HG03097 (cell line): Measurements from ENCODE around the gene ZBTB7C.

Experiments used
- ATAC-seq: cut with Tn5 transposase; IDR thresholded peaks from one replicate; pipeline ENCODE4 v1.9.1; 2021; ENCODE audit not compliant: unreplicated experiment, low FRiP score

ZBTB7C gene

GRCh38 chr18:48154828-48155227 is 254.4 kb downstream of the ZBTB7C start:
- no peak for ATAC-seq

GRCh38 chr18:48153613-48154481 is 255.3 kb downstream of the ZBTB7C start:
- no peak for ATAC-seq

DNA sequence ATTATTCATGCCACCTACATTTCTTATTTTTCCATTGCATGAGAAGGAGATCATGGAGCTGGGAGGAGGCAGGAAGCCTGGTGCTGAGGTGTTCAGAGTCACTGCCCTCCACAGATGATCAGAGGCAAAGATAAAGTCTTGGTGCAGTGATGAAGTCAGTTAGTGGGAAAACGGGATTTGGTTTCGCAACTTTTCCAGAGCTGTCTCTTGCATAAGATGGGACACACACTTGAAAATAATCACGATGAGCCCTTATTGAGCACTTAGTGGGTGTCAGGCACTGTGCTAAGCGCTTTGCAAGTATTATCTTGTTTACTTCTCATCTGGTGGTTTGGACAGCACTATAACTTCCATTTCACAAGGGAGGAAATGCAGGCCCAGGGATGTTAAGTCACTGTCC is 256.6 kb downstream of the ZBTB7C start:
- no peak for ATAC-seq

DNA sequence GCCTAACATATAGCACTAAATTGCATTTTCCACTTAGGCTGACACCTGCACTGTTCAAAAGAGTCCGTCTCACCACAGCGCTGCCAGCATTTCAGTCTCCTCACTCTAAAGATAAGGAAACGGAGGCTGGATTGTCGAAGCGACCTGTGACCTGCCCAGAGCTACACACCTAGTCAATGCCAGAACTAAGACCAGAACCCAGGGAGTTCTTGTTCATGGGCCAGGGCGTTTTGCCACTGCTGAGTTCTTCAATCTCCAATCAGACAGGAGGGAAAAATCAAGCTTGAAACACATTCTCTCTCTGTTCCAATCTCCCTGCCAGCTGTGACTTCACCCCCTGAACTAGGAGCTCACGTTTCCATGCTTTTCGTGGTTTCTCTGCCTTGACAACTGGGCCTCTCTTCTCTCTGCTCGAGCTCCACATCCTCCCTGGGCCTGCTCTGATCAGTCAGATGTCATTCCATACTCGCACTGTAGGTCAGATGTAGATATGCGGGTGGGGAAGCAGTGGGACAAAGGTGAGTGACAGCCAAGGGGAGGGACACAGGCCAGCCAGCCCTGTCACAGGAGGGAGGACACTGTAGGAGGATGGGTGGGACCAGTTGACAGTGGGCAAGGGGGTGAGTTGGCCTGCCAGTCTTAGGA is 257.6 kb downstream of the ZBTB7C start:
- ATAC-seq: no peak

- ATAC-seq: no peak
Observed at GRCh38 chr18:48149020-48149685, 260.0 kb downstream of the ZBTB7C start.

DNA sequence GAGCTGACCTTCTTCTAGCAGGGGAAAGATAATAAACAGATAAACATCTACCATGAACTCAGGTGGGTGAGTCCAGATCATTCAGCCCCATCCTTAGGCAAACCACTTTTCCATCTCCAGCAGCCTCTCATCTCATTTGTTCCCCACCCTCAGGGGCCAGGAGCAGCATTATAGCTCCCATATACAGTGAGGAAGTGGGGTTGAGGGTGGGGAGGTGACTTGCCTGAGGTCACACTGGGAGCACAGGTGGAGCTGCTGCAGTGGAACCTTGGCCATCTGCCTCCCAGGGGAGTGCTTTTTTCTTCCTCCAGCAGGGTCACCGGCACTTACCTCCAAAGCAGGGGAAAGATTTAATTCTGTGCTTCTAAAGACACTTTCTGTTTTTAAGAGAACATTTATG is 266.2 kb downstream of the ZBTB7C start:
- no peak for ATAC-seq

- ATAC-seq: no peak
Observed at GRCh38 chr18:48142353-48142752, 266.8 kb downstream of the ZBTB7C start.

DNA sequence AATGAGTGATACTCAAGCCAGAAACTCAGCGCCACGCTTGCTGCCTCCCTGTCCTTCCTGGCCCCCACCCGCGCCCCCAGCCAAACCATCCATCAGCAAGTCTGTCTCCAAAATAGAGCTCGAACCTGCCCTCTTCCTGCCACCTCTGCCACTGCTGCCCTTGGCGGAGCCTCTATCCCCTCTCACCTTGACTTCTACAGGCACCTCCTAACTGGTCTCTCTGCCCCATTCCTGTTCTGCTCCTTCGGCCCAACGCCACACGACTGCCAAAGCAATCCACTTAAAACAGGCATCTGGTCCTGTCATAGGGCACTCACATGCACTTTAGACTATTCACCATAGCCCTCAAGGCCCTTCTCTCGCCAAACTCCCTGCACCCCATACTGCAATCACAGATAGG is 268.5 kb downstream of the ZBTB7C start:
- no peak for ATAC-seq

DNA sequence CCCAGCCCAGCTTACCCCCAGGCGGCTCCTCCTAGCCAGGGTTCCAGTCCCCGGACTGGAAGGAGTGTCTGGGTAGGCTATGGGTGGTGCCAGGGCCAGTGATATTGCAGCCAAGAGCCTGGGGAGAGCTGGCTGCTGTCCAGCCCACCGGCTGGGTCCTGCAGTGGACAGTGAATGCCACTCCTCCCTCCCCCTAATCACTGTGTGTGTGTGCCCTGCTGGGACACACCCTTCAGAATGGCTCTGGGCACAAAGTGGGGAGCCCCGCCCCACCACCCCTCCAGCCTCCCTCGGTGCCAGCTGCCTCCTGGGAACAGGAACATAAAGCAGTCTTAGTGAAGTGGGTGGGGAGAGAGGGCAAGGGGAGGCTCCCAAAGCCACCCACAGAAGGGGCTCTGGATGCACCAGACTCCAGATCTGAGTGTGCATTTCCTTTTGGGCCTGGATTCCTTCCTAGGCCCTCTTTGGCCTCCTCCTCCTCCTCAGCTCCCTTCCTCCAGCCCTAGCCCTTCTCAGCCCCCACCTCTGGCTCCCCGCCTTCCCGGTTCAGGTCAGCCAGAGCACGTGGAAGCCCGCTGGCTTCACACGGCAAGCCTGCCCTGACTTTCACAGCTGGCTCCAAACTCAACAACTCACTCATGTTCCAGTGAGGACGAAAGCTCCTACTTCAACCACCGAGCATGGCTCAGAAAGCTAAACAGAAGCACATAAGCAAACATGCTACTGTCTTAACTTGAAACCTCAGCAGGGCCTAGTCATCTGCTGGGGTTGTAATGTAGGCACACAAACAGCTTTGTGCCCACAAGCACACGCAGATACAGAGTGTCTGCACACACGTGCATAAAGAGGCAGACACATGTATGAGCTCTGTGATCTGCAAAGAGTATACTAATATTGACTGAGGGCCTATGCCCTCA is 269.5 kb downstream of the ZBTB7C start:
- ATAC-seq: no peak

DNA sequence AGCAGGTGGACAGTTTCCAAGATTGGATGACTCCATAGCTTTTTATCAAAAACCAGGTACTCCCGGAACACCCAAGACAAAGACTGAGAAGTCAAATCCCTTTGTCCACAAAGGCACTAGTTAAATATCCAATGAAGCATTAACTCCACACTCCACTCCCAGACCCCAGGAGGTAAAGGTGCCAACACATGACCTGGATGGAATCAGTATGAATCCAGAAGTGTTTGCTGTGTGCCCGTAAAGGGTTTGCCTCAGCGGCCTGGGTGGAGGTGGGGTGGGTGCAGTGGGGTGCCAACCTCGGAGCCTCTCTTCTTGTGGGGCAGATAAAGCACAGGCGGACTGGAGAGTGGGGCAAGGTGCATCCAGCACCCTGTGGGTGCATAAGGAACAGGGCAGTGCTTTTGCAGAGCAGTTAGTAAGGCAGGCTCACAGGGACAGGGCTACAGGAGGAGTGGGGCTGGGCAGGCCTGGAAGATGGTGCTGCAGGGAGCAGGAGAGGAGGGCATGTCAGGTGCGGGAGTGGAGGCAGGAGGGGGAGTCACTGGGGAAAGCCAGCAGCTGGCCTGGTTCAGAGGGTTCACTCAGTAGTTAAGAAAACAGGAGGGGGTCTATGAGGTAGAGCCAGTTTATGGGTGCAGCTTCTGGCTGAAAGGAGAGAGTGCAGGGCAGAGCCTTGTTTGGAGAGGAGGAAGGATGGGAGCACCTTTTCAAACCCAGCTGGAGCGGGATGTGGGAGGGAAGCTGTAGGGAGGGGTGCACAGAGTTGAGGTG is 270.3 kb downstream of the ZBTB7C start:
- ATAC-seq: no peak

- no peak for ATAC-seq
Observed at GRCh38 chr18:48138210-48138609, 271.0 kb downstream of the ZBTB7C start.

DNA sequence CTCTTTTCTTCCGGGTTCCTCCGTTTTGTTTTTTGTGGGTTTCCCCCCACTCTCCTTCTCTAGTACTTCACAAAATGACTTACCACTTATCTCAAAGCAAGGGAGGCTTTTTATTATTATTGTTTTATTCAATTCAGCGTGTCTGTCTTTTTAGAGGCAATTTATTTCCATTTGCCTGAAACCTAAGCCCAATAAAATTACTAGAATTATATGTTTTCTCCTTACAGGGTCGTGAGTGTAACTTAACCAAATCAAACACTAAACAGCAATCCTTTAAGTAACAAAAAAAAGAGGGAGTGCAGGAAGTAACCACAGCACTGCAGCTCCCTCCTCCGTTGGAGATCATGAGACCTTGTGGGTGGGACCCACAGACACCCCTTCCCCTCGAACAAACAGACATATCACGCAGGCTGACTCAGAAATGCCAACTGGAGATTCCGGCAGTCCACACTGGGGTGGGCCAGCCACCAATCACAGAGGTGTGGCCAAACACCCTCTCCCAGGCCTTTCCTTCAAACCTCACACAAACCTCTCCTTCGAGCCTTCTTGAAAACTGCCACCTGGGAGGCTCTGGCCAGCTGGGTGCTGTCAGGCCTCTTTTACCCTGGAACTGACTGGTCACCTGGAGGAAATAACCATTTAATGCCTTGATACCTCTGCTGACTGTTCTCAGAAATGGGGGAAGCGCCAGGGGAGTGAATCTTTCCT is 271.7 kb downstream of the ZBTB7C start:
- ATAC-seq: no peak

- no peak for ATAC-seq
Observed at GRCh38 chr18:48136827-48137373, 272.3 kb downstream of the ZBTB7C start.

GRCh38 chr18:48136051-48136826 is 272.9 kb downstream of the ZBTB7C start:
- no peak for ATAC-seq

- no peak for ATAC-seq
Observed at GRCh38 chr18:48135436-48135966, 273.7 kb downstream of the ZBTB7C start.

DNA sequence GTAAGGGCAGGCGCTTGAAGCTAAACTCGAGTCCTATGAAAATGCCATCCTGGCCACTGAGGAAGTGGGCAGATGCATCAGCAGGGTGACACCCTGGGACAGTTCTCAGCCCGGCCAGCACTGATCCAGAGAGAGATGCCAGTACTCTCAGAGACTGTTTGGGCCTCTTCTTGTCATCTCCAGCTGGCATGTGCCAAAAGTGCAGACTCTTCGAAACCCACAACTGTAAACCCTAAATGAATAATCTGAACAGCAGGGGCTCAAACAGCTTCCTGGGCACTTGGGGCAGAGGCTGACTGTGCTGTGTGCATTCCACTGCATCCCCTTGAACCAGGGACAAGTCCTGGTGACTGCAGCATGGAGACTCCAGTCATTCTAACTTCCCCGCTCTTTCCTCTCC is 274.6 kb downstream of the ZBTB7C start:
- ATAC-seq: no peak

DNA sequence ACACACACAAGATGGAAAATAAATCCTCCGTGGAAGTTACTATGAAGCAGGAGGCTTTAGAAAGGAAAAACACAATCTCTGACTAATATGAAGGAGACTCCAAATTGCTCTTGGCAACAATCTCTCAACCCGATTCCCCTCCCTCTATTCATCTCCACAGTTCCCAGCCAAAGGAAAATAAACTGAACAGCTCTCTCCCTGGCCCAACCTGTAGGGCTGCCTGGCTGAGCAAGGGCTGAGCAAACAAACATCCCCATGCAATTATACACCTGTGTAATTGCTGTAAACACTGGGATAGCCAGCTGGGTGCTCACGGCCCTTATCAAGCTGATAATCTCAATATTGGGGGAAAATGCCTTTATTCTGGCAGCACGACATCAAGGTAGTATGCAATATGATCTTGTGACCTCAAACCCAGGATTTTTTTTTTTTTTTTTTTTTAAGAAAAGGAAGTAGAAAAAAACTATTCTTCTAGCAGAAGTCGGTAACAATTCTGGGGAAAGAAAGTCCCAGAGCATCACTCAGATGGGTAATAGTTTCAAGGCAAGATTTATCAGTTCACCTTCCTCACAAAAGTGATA is 275.4 kb downstream of the ZBTB7C start:
- no peak for ATAC-seq
